A673 (cell line): ENCODE results near the gene PAX5. TPM values are rescaled to one million over a fixed set of nuclear protein-coding genes. Genes with fewer than 3 reads are reported as not detected.
"Not testable (repeated sequence)": the region's sequence is repeated elsewhere in the genome, so short reads cannot be mapped to it uniquely, and the experiment has no call there.

ENCODE experiments used
- Bru-seq: library from RNA; stranded (reverse); fragments of 400-500 nt; gene quantifications from one replicate; lab custom pipeline; 2021; lab: Mats Ljungman, UMichigan
- BruChase-seq, 2 experiments: library from RNA; stranded (reverse); fragments of 400-500 nt; gene quantifications; one replicate each; lab custom pipeline; 2021; lab: Mats Ljungman, UMichigan
- BruUV-seq: library from RNA; stranded (reverse); fragments of 400-500 nt; replicated peaks from 2 replicates; lab custom pipeline; 2021; lab: Mats Ljungman, UMichigan
- CTCF ChIA-PET: fragments of 300-600 bp; sonication (Branson Sonifier 250); formaldehyde crosslinking; loops from one replicate; lab custom pipeline; 2022; ENCODE audit warnings: antibody characterized with exemption; lab: Charles Lee
- POLR2A ChIA-PET: fragments of 300-600 bp; sonication (Branson Sonifier 250); formaldehyde crosslinking; loops from one replicate; lab custom pipeline; 2022; ENCODE audit warnings: antibody characterized with exemption; ENCODE audit not compliant: low non-redundant PET; lab: Charles Lee
- DNase-seq: peaks from one replicate; pipeline ENCODE4 v3.0.0-alpha.2; 2015; ENCODE audit warnings: low spot score
- H3K27ac ChIP-seq: fragments of 200-600 bp; sonication (generic); 2 replicates; pipeline ENCODE4 v1.5.1; 2016; ENCODE audit warnings: mixed run types, low read depth, mild to moderate bottlenecking, mixed read lengths, antibody characterized with exemption, low read length; ENCODE audit not compliant: poor library complexity, severe bottlenecking
- H3K27me3 ChIP-seq: fragments of 200-600 bp; sonication (generic); replicated peaks from 2 replicates; pipeline ENCODE4 v1.6.1; 2017; ENCODE audit warnings: mixed run types, low read depth, mild to moderate bottlenecking, mixed read lengths, antibody characterized with exemption, low read length; ENCODE audit not compliant: insufficient read depth, poor library complexity
- H3K36me3 ChIP-seq: fragments of 200-600 bp; sonication (generic); 2 replicates; pipeline ENCODE4 v1.6.1; 2016; ENCODE audit warnings: mixed run types, mild to moderate bottlenecking, mixed read lengths, antibody characterized with exemption, low read length; ENCODE audit not compliant: insufficient read depth, poor library complexity, severe bottlenecking
- H3K4me1 ChIP-seq: fragments of 200-600 bp; sonication (generic); 2 replicates; pipeline ENCODE4 v1.6.1; 2017; ENCODE audit warnings: mixed run types, mild to moderate bottlenecking, mixed read lengths, antibody characterized with exemption, low read length; ENCODE audit not compliant: insufficient read depth, poor library complexity, severe bottlenecking
- H3K4me3 ChIP-seq: fragments of 200-600 bp; sonication (generic); 2 replicates; pipeline ENCODE4 v1.5.1; 2016; ENCODE audit warnings: low read depth, mixed run types, mild to moderate bottlenecking, mixed read lengths, low read length; ENCODE audit not compliant: poor library complexity, severe bottlenecking
- H3K9me3 ChIP-seq: fragments of 200-600 bp; sonication (generic); 2 replicates; pipeline ENCODE4 v1.6.1; 2016; ENCODE audit warnings: mixed run types, low read depth, mild to moderate bottlenecking, mixed read lengths, antibody characterized with exemption, low read length; ENCODE audit not compliant: poor library complexity, severe bottlenecking
- EZH2 ChIP-seq: fragments of 200-600 bp; sonication (generic); IDR thresholded peaks from 2 replicates; pipeline ENCODE4 v1.6.1; 2017; ENCODE audit warnings: borderline replicate concordance, low read depth, mild to moderate bottlenecking, mixed read lengths, antibody characterized with exemption, low read length; ENCODE audit not compliant: poor library complexity, severe bottlenecking
- intact Hi-C: fragments of 100-400 bp; cut with micrococcal nuclease; formaldehyde crosslinking; loops from one replicate; pipeline ENCODE4 v1.10.0; 2022; ENCODE audit not compliant: unreplicated experiment
- long read RNA-seq: library from polyadenylated mRNA; stranded (forward); transcript quantifications from one replicate; pipeline ENCODE4 v2.0.0, GENCODE V29; 2022
- total RNA-seq: library from RNA; stranded (reverse); gene quantifications from 2 replicates; pipeline ENCODE4 v1.2.3, GENCODE V29; 2021
- TF ChIP-seq, protein P1 (sequence below): fragments of 300-800, 200-600 bp; sonication (generic); conservative IDR thresholded peaks from 2 replicates; pipeline ENCODE4 v1.5.1; 2017; ENCODE audit warnings: low read depth, mild to moderate bottlenecking, antibody characterized with exemption, low read length, moderate library complexity, mixed read lengths

PAX5 gene
- total RNA-seq = 3.3 and 5.5 TPM in 2 replicates
- percentile 44 among the genes with signal in this experiment for Bru-seq, nascent RNA
- percentile 38 among the genes with signal in this experiment for BruChase-seq, experiment 1, labeled RNA remaining after a 2-hour chase
- BruChase-seq, experiment 2, labeled RNA remaining after a 6-hour chase = percentile 47 among the genes with signal in this experiment
- long read RNA-seq, partial matches to known transcripts = 0 of 1 reads
- long read RNA-seq, other reads (novel, unspliced or antisense) = 1 of 1 reads

DNA sequence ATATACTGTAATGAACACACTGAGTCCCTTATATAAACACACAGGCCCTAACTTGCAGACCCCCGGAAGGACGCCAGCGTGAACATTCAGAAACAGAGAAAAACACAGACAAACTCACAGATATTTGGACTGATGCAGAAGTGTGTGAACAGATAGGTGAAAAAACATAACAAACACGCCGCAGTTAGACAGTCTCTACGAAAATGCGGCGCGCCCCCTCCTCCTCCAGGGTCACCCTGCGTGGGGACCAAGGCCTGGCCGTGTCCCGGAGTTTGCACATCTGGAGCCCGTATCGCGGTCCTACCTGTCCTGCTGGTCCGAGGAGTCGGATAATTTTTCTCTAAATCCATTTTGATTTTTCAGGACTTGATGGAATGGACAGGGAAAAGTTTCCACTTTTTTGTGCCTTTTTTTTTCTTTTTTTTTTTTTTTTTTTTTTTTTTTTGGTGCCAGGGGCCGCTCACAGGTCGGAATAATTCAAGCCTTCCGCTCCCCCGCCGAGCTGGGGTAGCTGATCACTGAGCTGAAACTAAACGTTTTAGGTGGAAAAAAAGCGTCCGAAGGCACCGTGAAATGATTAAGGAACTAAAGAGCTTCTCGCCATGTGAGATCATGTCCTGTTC, at the start of gene PAX5:
PAX5 (minus strand) TSS at position 587 of the 623 bp plus-strand sequence; CDS start at position 350, 237 bp downstream.
- DNase-seq = peak; percentile 44
- no TSS peak for BruUV-seq
- H3K27ac ChIP-seq = no peak within 1 kb of the TSS
- H3K4me3 ChIP-seq = peak within 1 kb of the TSS; percentile 29
- no peaks in the 10 kb centered on the region for H3K9me3 ChIP-seq
- ChIA-PET CTCF (interaction anchor here (0.6 kb wide), 1 partner anchor 296 kb away, joined by 3 read pairs; no protein-coding TSS in a partner anchor), POLR2A (no interaction called here)
- intact Hi-C loops = no loop called here
- H3K36me3 ChIP-seq = no peaks in the 10 kb centered on the region
- no peaks in the 10 kb centered on the region for H3K27me3 ChIP-seq
- peaks cover 12% of the 10 kb centered on the region for H3K4me1 ChIP-seq
- TF ChIP-seq EZH2 = no peak
- TF ChIP-seq, protein P1, sequence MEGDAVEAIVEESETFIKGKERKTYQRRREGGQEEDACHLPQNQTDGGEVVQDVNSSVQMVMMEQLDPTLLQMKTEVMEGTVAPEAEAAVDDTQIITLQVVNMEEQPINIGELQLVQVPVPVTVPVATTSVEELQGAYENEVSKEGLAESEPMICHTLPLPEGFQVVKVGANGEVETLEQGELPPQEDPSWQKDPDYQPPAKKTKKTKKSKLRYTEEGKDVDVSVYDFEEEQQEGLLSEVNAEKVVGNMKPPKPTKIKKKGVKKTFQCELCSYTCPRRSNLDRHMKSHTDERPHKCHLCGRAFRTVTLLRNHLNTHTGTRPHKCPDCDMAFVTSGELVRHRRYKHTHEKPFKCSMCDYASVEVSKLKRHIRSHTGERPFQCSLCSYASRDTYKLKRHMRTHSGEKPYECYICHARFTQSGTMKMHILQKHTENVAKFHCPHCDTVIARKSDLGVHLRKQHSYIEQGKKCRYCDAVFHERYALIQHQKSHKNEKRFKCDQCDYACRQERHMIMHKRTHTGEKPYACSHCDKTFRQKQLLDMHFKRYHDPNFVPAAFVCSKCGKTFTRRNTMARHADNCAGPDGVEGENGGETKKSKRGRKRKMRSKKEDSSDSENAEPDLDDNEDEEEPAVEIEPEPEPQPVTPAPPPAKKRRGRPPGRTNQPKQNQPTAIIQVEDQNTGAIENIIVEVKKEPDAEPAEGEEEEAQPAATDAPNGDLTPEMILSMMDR = no peak

DNA sequence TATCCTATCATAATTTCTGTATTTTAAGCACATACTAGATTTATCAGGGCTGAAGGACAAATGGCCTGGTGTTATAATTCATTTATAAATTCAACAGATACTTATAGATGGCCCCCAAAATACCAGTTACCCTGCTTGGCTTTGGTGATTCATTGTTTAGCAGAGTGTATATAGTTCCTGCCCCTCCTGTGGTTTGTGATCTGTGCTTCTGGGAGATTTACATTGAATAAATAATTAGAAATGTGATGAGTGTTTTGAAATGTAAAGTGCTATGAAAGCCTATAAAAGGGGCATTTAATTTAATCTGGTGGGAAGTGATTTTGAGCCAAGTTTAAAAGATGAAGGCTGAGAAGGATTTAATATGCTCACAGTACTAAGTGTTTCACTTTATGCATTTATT, 49.6 kb upstream of the PAX5 start:
- intact Hi-C loops = loop anchor here (10.0 kb wide), 1 partner anchor 131 kb away; no protein-coding TSS in a partner anchor
- BruUV-seq = no TSS peak
- ChIA-PET CTCF (no interaction called here), POLR2A (no interaction called here)
- H3K27ac ChIP-seq = no peak overlapping the region
- peaks cover 23% of the 10 kb centered on the region for H3K4me1 ChIP-seq
- H3K36me3 ChIP-seq = peaks cover 18% of the 10 kb centered on the region
- TF ChIP-seq EZH2 = no peak
- TF ChIP-seq, protein P1 = no peak
- peak; percentile 51 for DNase-seq
- no peaks in the 10 kb centered on the region for H3K27me3 ChIP-seq
- peaks cover 5% of the 10 kb centered on the region for H3K9me3 ChIP-seq
- no peak overlapping the region for H3K4me3 ChIP-seq

DNA sequence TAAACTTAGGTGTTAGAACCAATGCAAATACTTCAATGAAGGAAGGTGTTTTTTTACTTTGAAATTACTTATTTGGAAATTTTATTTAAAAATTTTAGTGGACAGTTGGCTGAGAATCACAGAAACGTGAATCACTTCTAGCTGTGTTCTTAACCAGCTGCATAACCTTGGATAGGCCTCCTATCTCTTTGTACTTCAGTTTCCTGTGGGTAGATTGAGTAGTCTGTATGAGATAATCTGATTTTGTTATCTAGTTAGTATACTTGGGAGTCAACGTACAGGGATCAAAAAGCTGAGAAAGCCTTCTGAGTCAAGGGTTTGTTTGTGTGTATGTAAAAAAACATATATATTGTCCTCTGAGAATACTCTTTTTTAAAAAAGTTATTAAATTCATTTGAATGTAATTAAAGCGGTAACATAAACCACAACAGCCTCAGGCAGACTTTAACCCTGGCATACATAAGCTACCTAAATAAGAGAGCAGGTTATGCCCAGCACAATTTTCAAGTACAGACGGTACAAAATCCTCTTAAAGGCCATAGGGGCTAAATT, 48.2 kb upstream of the PAX5 start:
- peaks cover 10% of the 10 kb centered on the region for H3K36me3 ChIP-seq
- no peak overlapping the region for H3K4me3 ChIP-seq
- H3K27me3 ChIP-seq = no peaks in the 10 kb centered on the region
- no TSS peak for BruUV-seq
- POLR2A ChIA-PET = no interaction called here
- no peak for DNase-seq
- TF ChIP-seq, protein P1 = no peak
- no peak for TF ChIP-seq EZH2
- CTCF ChIA-PET = no interaction called here
- intact Hi-C loops = loop anchor here (10.0 kb wide), 1 partner anchor 133 kb away; no protein-coding TSS in a partner anchor
- H3K4me1 ChIP-seq = peaks cover 23% of the 10 kb centered on the region
- H3K27ac ChIP-seq = no peak overlapping the region
- H3K9me3 ChIP-seq = peaks cover 5% of the 10 kb centered on the region

DNA sequence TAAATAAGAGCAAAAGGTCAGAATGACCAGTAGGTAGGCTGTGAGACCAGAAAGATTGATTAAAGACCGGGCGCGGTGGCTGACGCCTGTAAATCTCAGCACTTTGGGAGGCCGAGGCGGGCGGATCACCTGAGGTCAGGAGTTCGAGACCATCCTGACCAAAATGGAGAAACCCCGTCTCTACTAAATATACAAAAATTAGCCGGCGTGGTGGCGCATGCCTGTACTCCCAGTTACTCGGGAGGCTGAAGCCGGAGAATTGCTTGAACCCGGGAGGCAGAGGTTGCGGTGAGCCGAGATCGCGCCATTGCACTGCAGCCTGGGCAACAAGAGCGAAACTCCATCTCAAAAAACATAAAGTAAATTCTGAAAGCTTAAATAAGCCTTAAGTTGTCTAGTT, 47.4 kb upstream of the PAX5 start:
- POLR2A ChIA-PET, DNase-seq, H3K27me3 ChIP-seq, CTCF ChIA-PET, BruUV-seq, H3K27ac ChIP-seq, H3K36me3 ChIP-seq, H3K9me3 ChIP-seq: not testable (repeated sequence)
- Histone ChIP-seq H3K4me1 (peaks cover 23% of the 10 kb centered on the region), H3K4me3 (peak overlapping the region; percentile 79)
- intact Hi-C loops = loop anchor here (10.0 kb wide), 1 partner anchor 133 kb away; no protein-coding TSS in a partner anchor

DNA sequence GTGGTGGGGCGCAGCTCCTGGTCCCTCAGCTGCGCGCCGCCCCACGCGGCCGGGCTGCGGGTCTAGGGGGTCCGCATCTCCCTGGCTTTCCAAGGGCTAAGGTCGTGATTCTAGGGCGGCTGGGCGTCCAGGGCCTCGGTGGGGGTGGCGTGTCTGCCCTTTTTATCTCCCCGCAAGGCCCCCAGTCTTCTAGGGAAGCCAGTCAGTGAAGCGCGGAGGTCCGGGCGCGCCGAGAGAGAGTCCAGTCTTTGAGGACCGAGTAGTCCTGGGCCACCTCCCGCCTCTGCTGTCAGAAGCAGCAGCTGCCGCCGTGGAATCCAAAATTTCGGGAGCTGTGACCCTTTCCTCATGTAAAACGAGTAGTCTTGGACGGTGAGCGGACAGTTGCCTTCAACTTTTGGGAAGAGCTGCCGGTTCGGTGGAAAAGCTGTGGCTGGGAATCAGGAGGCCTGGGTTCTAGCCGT, 46.1 kb upstream of the PAX5 start:
- Histone ChIP-seq H3K4me3 (peak overlapping the region; percentile 79), H3K4me1 (peaks cover 23% of the 10 kb centered on the region), H3K27ac (peak overlapping the region; percentile 90)
- POLR2A ChIA-PET, H3K27me3 ChIP-seq, H3K36me3 ChIP-seq, DNase-seq, BruUV-seq, H3K9me3 ChIP-seq: not testable (repeated sequence)
- intact Hi-C loops = loop anchor here (10.0 kb wide), 1 partner anchor 135 kb away; no protein-coding TSS in a partner anchor
- CTCF ChIA-PET = interaction anchor here (0.7 to 1.3 kb wide), 2 partner anchors 84 to 220 kb away, joined by 3 to 6 read pairs; no protein-coding TSS in a partner anchor
